ENCODE results near the gene GATM. TPM values are rescaled to one million over a fixed set of nuclear protein-coding genes. Genes with fewer than 3 reads are reported as not detected.

GATM gene
- total and polyA plus RNA-seq, 10 of the 15 experiments (the other 5 are each of a cell fraction or from before 2014, with no cell fraction given) = 11.7 to 83.1 (median 38.2) TPM

DNA sequence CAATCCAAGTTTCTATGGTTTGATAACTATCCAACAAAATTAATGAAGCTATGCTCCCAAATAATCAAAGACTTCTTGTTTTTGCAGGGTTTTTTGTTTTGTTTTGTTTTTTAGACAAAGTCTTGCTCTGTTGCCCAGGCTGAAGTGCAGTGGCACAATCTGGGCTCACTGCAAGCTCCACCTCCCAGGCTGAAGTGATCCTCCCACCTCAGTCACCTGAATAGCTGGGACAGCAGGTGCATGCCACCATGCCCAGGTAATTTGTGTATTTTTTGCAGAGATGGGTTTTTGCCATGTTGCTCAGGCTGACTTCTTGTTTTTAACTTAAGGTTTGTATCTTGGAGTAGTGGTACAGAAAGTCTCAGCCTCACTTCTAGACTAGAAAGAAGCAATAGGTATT, 11.0 kb upstream of the GATM start:
- no peak for FAIRE-seq
- ChIA-PET CTCF (interaction anchor here (1.5 to 5.7 kb wide), 3 partner anchors 8 to 185 kb away, joined by 7 to 81 read pairs (median 38); a partner anchor contains a TSS), POLR2A (interaction anchor here (0.7 to 1.6 kb wide), 2 partner anchors 13 to 16 kb away, joined by 3 read pairs; a partner anchor contains a TSS), SMC1A (ENCODE audit: uncharacterized antibody, unreplicated experiment) (interaction anchor here (0.6 to 5.6 kb wide), 5 partner anchors 10 to 186 kb away, joined by 3 to 46 read pairs (median 6); a partner anchor contains a TSS), RAD21 (ENCODE audit: unreplicated experiment) (interaction anchor here (1.6 kb wide), 1 partner anchor 17 kb away, joined by 3 read pairs; no protein-coding TSS in a partner anchor)
- Histone ChIP-seq H2AFZ (ENCODE audit: control insufficient read depth, low read depth, low read length) (no peak overlapping the region), H3K9ac (ENCODE audit: control insufficient read depth, insufficient read depth, low read length) (no peak overlapping the region), H3K4me2 (ENCODE audit: control insufficient read depth, insufficient read depth) (no peak overlapping the region), H4K20me1 (ENCODE audit: control insufficient read depth, insufficient read depth) (no peaks in the 10 kb centered on the region), H3K4me3 (no peak overlapping the region), H3K27ac (ENCODE audit: control insufficient read depth, insufficient read depth) (no peak overlapping the region), H3K9me3 (replicated peaks; ENCODE audit: control insufficient read depth, insufficient read depth, low read length) (no peaks in the 10 kb centered on the region), H3K79me2 (ENCODE audit: control insufficient read depth, insufficient read depth, low read length) (no peaks in the 10 kb centered on the region), H3K4me1 (ENCODE audit: control insufficient read depth, insufficient read depth, low read length) (peaks cover 21% of the 10 kb centered on the region), H3K36me3 (ENCODE audit: control insufficient read depth in 2 of 2, insufficient read depth in 2 of 2, low read length in 1 of 2) (no peaks in the 10 kb centered on the region), H3K27me3 (replicated peaks in 1 of 2; ENCODE audit: control insufficient read depth in 2 of 2, insufficient read depth in 2 of 2, low read length in 1 of 2) (no peaks in the 10 kb centered on the region)
- DNase-seq (ENCODE audit: low read depth, low spot score) = no peak
- intact Hi-C loops (cut with micrococcal nuclease; ENCODE audit: unreplicated experiment) (no loop called here), in situ Hi-C loops (cut with MboI) (no loop called here)
- no TSS peak for BruUV-seq (replicated peaks)
- TF ChIP-seq, protein P1, sequence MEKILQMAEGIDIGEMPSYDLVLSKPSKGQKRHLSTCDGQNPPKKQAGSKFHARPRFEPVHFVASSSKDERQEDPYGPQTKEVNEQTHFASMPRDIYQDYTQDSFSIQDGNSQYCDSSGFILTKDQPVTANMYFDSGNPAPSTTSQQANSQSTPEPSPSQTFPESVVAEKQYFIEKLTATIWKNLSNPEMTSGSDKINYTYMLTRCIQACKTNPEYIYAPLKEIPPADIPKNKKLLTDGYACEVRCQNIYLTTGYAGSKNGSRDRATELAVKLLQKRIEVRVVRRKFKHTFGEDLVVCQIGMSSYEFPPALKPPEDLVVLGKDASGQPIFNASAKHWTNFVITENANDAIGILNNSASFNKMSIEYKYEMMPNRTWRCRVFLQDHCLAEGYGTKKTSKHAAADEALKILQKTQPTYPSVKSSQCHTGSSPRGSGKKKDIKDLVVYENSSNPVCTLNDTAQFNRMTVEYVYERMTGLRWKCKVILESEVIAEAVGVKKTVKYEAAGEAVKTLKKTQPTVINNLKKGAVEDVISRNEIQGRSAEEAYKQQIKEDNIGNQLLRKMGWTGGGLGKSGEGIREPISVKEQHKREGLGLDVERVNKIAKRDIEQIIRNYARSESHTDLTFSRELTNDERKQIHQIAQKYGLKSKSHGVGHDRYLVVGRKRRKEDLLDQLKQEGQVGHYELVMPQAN (conservative IDR thresholded peaks at IDR 0.05) = no peak
- TF ChIP-seq MYC (IDR thresholded peaks at IDR 0.05; ENCODE audit: insufficient read depth, insufficient read length, insufficient replicate concordance, low read length, severe bottlenecking) = no peak
- no peak for TF ChIP-seq CBFB (IDR thresholded peaks at IDR 0.05; ENCODE audit: low read depth)
- no peak for ATAC-seq

DNA sequence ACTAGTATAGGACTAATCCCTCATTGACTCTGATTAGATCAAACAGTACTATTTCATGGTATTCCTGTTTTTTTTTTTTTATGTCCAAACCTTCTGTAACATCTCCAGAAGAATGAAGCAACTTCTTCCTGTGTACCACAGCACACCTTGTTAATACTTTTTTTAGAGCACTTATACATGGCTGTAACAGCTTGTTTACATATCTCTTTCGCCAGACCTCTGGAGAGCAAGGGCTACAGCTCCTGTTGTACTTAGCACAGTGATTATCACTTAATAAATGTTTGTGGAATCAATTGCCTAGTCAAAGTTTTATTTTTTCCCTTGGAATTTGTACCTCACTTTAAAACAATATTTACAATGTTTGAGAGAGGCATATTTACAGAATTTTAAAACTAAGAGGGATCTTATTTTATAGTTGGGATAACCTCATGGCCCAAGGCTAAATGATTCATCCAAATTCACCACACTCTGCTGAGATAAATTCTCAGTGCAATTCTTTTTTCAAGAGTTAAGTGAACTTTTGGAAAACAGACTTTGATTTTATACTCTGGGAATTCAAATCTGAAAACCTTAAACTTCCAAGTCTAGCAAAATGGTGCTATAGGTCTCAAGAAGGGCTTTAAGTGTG, 9.2 kb upstream of the GATM start:
- SMC1A ChIA-PET (ENCODE audit: uncharacterized antibody, unreplicated experiment) = interaction anchor here (0.9 to 1.8 kb wide), 6 partner anchors 8 to 224 kb away, joined by 3 to 5 read pairs (median 4); no protein-coding TSS in a partner anchor
- Histone ChIP-seq H2AFZ (ENCODE audit: control insufficient read depth, low read depth, low read length) (no peak overlapping the region), H3K4me1 (ENCODE audit: control insufficient read depth, insufficient read depth, low read length) (peaks cover 18% of the 10 kb centered on the region), H3K27ac (ENCODE audit: control insufficient read depth, insufficient read depth) (no peak overlapping the region), H3K9me3 (replicated peaks; ENCODE audit: control insufficient read depth, insufficient read depth, low read length) (no peaks in the 10 kb centered on the region), H3K4me3 (no peak overlapping the region), H3K36me3 (ENCODE audit: control insufficient read depth in 2 of 2, insufficient read depth in 2 of 2, low read length in 1 of 2) (no peaks in the 10 kb centered on the region), H3K4me2 (ENCODE audit: control insufficient read depth, insufficient read depth) (no peak overlapping the region), H4K20me1 (ENCODE audit: control insufficient read depth, insufficient read depth) (no peaks in the 10 kb centered on the region), H3K27me3 (replicated peaks in 1 of 2; ENCODE audit: control insufficient read depth in 2 of 2, insufficient read depth in 2 of 2, low read length in 1 of 2) (no peaks in the 10 kb centered on the region), H3K79me2 (ENCODE audit: control insufficient read depth, insufficient read depth, low read length) (no peaks in the 10 kb centered on the region), H3K9ac (ENCODE audit: control insufficient read depth, insufficient read depth, low read length) (no peak overlapping the region)
- no peak for DNase-seq (ENCODE audit: low read depth, low spot score)
- RAD21 ChIA-PET (ENCODE audit: unreplicated experiment) = interaction anchor here (0.6 kb wide), 1 partner anchor 180 kb away, joined by 4 read pairs; no protein-coding TSS in a partner anchor
- FAIRE-seq = no peak
- POLR2A ChIA-PET = interaction anchor here (1.4 kb wide), 1 partner anchor 10 kb away, joined by 5 read pairs; the partner anchor contains the start of gene GATM
- 95% methylated on average over 1 of the region's 1 CpG for WGBS (ENCODE audit: insufficient coverage, insufficient replicate concordance, low lambda C conversion rate, missing lambda C conversion rate)
- in situ Hi-C loops (cut with MboI) (no loop called here), intact Hi-C loops (cut with micrococcal nuclease; ENCODE audit: unreplicated experiment) (no loop called here)
- CTCF ChIA-PET = interaction anchor here (0.6 to 1.6 kb wide), 2 partner anchors 12 to 28 kb away, joined by 3 to 4 read pairs; no protein-coding TSS in a partner anchor
- ATAC-seq = no peak
- BruUV-seq (replicated peaks) = no TSS peak
- TF ChIP-seq ZNF207 (IDR thresholded peaks at IDR 0.05; ENCODE audit: borderline replicate concordance) (no peak), LARP7 (IDR thresholded peaks at IDR 0.05) (no peak), RUNX3 (IDR thresholded peaks at IDR 0.05; ENCODE audit: low read length) (no peak), CHD1 (IDR thresholded peaks at IDR 0.05; ENCODE audit: low read depth, low read length) (no peak), RAD51 (IDR thresholded peaks at IDR 0.05) (no peak), KLF5 (IDR thresholded peaks at IDR 0.05; ENCODE audit: partially characterized antibody) (no peak), BHLHE40 (IDR thresholded peaks at IDR 0.05; ENCODE audit: borderline replicate concordance in 1 of 2, low read depth in 2 of 2, low read length in 1 of 2) (no peak)
- TF ChIP-seq, protein P2, sequence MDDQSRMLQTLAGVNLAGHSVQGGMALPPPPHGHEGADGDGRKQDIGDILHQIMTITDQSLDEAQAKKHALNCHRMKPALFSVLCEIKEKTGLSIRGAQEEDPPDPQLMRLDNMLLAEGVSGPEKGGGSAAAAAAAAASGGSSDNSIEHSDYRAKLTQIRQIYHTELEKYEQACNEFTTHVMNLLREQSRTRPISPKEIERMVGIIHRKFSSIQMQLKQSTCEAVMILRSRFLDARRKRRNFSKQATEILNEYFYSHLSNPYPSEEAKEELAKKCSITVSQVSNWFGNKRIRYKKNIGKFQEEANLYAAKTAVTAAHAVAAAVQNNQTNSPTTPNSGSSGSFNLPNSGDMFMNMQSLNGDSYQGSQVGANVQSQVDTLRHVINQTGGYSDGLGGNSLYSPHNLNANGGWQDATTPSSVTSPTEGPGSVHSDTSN (IDR thresholded peaks at IDR 0.05; ENCODE audit: insufficient replicate concordance, low read depth, low read length) = no peak
- TF ChIP-seq, protein P3, sequence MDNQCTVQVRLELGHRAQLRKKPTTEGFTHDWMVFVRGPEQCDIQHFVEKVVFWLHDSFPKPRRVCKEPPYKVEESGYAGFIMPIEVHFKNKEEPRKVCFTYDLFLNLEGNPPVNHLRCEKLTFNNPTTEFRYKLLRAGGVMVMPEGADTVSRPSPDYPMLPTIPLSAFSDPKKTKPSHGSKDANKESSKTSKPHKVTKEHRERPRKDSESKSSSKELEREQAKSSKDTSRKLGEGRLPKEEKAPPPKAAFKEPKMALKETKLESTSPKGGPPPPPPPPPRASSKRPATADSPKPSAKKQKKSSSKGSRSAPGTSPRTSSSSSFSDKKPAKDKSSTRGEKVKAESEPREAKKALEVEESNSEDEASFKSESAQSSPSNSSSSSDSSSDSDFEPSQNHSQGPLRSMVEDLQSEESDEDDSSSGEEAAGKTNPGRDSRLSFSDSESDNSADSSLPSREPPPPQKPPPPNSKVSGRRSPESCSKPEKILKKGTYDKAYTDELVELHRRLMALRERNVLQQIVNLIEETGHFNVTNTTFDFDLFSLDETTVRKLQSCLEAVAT (IDR thresholded peaks at IDR 0.05) = no peak

Data from GM12878 (cell line).